ENCODE results near the gene HNRNPUL1. TPM values are rescaled to one million over a fixed set of nuclear protein-coding genes. Genes with fewer than 3 reads are reported as not detected.

Gene HNRNPUL1
- total and polyA plus RNA-seq, 2 of the 8 experiments (the other 6 are each of a cell fraction or from before 2014, with no cell fraction given), result 99.5 to 264 TPM

DNA sequence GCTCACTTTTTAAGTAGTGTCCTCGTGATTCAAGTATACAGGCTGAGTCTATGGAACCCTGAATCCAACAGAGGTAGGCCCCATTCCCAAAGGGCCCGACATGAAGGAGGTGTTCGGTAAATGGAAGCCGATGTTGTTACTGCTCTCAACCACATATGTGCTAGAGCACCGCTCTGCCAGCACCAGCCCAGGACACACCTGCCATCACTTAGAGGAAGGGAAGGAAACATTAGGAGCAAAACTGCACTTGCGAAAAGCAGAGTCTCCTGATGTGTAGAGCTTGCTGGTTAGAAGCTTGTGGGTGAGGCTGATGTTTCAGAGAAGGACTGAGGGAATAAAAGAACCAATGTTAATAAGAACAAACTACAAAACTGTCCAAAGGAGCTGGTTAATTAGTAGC is 36.4 kb downstream of the HNRNPUL1 start:
- no peak overlapping the region for H3K18ac ChIP-seq (ENCODE audit: extremely low read depth, low read length)
- no peak overlapping the region for H3K27ac ChIP-seq (ENCODE audit: low read depth, low read length)
- TF ChIP-seq RAD21 (IDR thresholded peaks at IDR 0.05 in 1 of 2, conservative IDR thresholded peaks at IDR 0.05 in 1 of 2; ENCODE audit: low read depth in 2 of 2, low read length in 2 of 2) (no peak), BCL11A (IDR thresholded peaks at IDR 0.05; ENCODE audit: low read depth in 2 of 2, low read length in 2 of 2) (no peak), POU5F1 (IDR thresholded peaks at IDR 0.05; ENCODE audit: low read depth, low read length) (no peak), KDM1A (IDR thresholded peaks at IDR 0.05; ENCODE audit: borderline replicate concordance, low read length) (no peak), EP300 (IDR thresholded peaks at IDR 0.05; ENCODE audit: borderline replicate concordance in 1 of 2, low read depth in 2 of 2, low read length in 2 of 2) (no peak), TAF1 (IDR thresholded peaks at IDR 0.05; ENCODE audit: low read depth, low read length) (no peak), SP2 (IDR thresholded peaks at IDR 0.05; ENCODE audit: low read length) (no peak), POLR2AphosphoS5 (IDR thresholded peaks at IDR 0.05; ENCODE audit: low read depth, low read length) (no peak), SIN3A (conservative IDR thresholded peaks at IDR 0.05 in 1 of 2, IDR thresholded peaks at IDR 0.05 in 1 of 2; ENCODE audit: low read depth in 1 of 2, low read length in 2 of 2) (no peak), RFX5 (IDR thresholded peaks at IDR 0.05; ENCODE audit: borderline replicate concordance, low read depth, low read length) (no peak), GTF2F1 (IDR thresholded peaks at IDR 0.05; ENCODE audit: borderline replicate concordance, low read depth, low read length) (no peak), SIX5 (IDR thresholded peaks at IDR 0.05; ENCODE audit: low read depth, low read length) (no peak), ATF3 (IDR thresholded peaks at IDR 0.05; ENCODE audit: insufficient read depth, low read depth, low read length) (no peak)

More for the DNA sequence above, 36.4 kb downstream of the HNRNPUL1 start:
- Histone ChIP-seq H3K4me1 (replicated peaks in 1 of 4; ENCODE audit: control insufficient read depth in 3 of 4, insufficient read depth in 4 of 4, low read length in 3 of 4) (no peaks in the 10 kb centered on the region), H3K23me2 (ENCODE audit: low read depth, low read length) (no peaks in the 10 kb centered on the region), H3K9ac (replicated peaks in 1 of 4; ENCODE audit: extremely low read depth in 1 of 4, low read depth in 3 of 4, low read length in 3 of 4) (no peak overlapping the region), H2BK12ac (ENCODE audit: low read depth, low read length) (no peak overlapping the region), H4K20me1 (replicated peaks in 1 of 2; ENCODE audit: control insufficient read depth in 1 of 2, insufficient read depth in 2 of 2, low read length in 2 of 2) (peaks cover 13 to 26% of the 10 kb centered on the region in 2 experiments), H3K79me1 (ENCODE audit: low read depth, low read length) (peaks cover under 1% of the 10 kb centered on the region; the same call in 1 of the 2 replicates), H2BK120ac (replicated peaks; ENCODE audit: low read depth, low read length) (no peak overlapping the region), H2AK5ac (ENCODE audit: low read depth, low read length) (no peak overlapping the region), H3K14ac (ENCODE audit: insufficient read length) (no peak overlapping the region), H3K4me3 (ENCODE audit: extremely low read depth in 1 of 4, insufficient read depth in 2 of 4, low read depth in 3 of 4, low read length in 4 of 4) (no peak overlapping the region), H3K79me2 (ENCODE audit: control insufficient read depth in 1 of 2, insufficient read depth in 2 of 2, low read length in 2 of 2) (no peaks in the 10 kb centered on the region), H4K91ac (replicated peaks; ENCODE audit: insufficient read length, low read length) (no peak overlapping the region), H3K4ac (replicated peaks; ENCODE audit: insufficient read length, low read depth, low read length) (no peak overlapping the region), H2BK20ac (ENCODE audit: low read length) (no peak overlapping the region), H3K4me2 (ENCODE audit: insufficient read depth in 1 of 2, low read depth in 2 of 2, low read length in 2 of 2) (no peak overlapping the region), H3K23ac (ENCODE audit: insufficient read length) (no peak overlapping the region), H2BK15ac (ENCODE audit: low read length) (no peak overlapping the region), H3K27me3 (replicated peaks in 1 of 4; ENCODE audit: control insufficient read depth in 3 of 4, extremely low read depth in 1 of 4, insufficient read depth in 3 of 4, low read length in 3 of 4) (no peaks in the 10 kb centered on the region), H2BK5ac (ENCODE audit: low read depth, low read length) (no peak overlapping the region), H3K56ac (replicated peaks; ENCODE audit: insufficient read length, low read depth, low read length) (no peak overlapping the region), H4K5ac (ENCODE audit: insufficient read length, low read depth, low read length) (no peak overlapping the region), H4K8ac (ENCODE audit: extremely low read depth, insufficient read depth, low read length) (no peak overlapping the region), H3K9me3 (ENCODE audit: insufficient read depth in 2 of 2, low read depth in 1 of 2, low read length in 1 of 2) (no peaks in the 10 kb centered on the region), H3K36me3 (ENCODE audit: control insufficient read depth in 2 of 4, insufficient read depth in 4 of 4, low read length in 3 of 4) (peaks cover 68 to 98% (median 95%) of the 10 kb centered on the region in 4 experiments), H2AFZ (ENCODE audit: low read length) (no peak overlapping the region)
- CTCF ChIA-PET (ENCODE audit: partially characterized antibody), result interaction anchor here (1.5 to 1.6 kb wide), 2 partner anchors 35 to 51 kb away, joined by 3 to 5 read pairs; no protein-coding TSS in a partner anchor
- POLR2A ChIA-PET (ENCODE audit: partially characterized antibody), result interaction anchor here (1.1 to 22.6 kb wide), 2 partner anchors 20 to 49 kb away, joined by 3 to 579 read pairs; partner anchors contain the start of gene HNRNPUL1
- DNase-seq (ENCODE audit: low read depth in 1 of 2, low spot score in 2 of 2), result no peak
- no peak for FAIRE-seq
- WGBS, 2 experiments (ENCODE audit: extremely low coverage in 1 of 2, insufficient coverage in 1 of 2, insufficient read length in 1 of 2, insufficient replicate concordance in 2 of 2, low coverage in 1 of 2, low lambda C conversion rate in 2 of 2, missing lambda C conversion rate in 1 of 2), result 94% methylated on average over 6 of the region's 6 CpGs; no CpG with 5 or more reads in 1 of the 2 experiments
